NOMO-1 (cell line): ENCODE data around the gene PDE8A.

Source experiments
- DNase-seq, 2 experiments: peaks; one replicate each; lab custom pipeline; 2025; ENCODE audit not compliant: unreplicated experiment in 2 of 2; lab: John Stamatoyannopoulos, UW

PDE8A gene

GRCh38 chr15:85116925-85117646, 135.4 kb downstream of the PDE8A start:
- no peak for DNase-seq

- DNase-seq = no peak
These were observed 136.5 kb downstream of the PDE8A start for GRCh38 chr15:85118173-85118572.

GRCh38 chr15:85118581-85118980, 136.9 kb downstream of the PDE8A start:
- DNase-seq = no peak

- no peak for DNase-seq
These were observed 138.9 kb downstream of the PDE8A start for GRCh38 chr15:85120351-85121113.

GRCh38 chr15:85124173-85124572, 142.5 kb downstream of the PDE8A start:
- no peak for DNase-seq

- no peak for DNase-seq
These were observed 143.5 kb downstream of the PDE8A start for GRCh38 chr15:85125056-85125661.

- no peak for DNase-seq
These were observed 147.0 kb downstream of the PDE8A start for GRCh38 chr15:85128621-85129020.

- no peak for DNase-seq
These were observed 148.2 kb downstream of the PDE8A start for GRCh38 chr15:85129881-85130280.

- no peak for DNase-seq
These were observed 150.3 kb downstream of the PDE8A start for GRCh38 chr15:85131915-85132314.

- no peak for DNase-seq
These were observed 152.1 kb downstream of the PDE8A start for GRCh38 chr15:85133709-85134108.

- no peak for DNase-seq
These were observed 156.0 kb downstream of the PDE8A start for GRCh38 chr15:85137489-85138168.

- DNase-seq = no peak
These were observed 157.7 kb downstream of the PDE8A start for GRCh38 chr15:85139391-85139790.

GRCh38 chr15:85141726-85142125, 160.1 kb downstream of the PDE8A start:
- no peak for DNase-seq

- no peak for DNase-seq
These were observed 160.7 kb downstream of the PDE8A start for GRCh38 chr15:85142312-85142711.

- no peak for DNase-seq
These were observed 167.9 kb downstream of the PDE8A start for GRCh38 chr15:85149465-85150129.

GRCh38 chr15:85150130-85150480, 168.4 kb downstream of the PDE8A start:
- no peak for DNase-seq

- no peak for DNase-seq
These were observed 169.5 kb downstream of the PDE8A start for GRCh38 chr15:85151145-85151544.

- no peak for DNase-seq
These were observed 170.2 kb downstream of the PDE8A start for GRCh38 chr15:85151861-85152260.

GRCh38 chr15:85154061-85154460, 172.4 kb downstream of the PDE8A start:
- peak; percentile 9 to 60 for DNase-seq

GRCh38 chr15:85155360-85155759, 173.7 kb downstream of the PDE8A start:
- DNase-seq = no peak

GRCh38 chr15:85155857-85156256, 174.2 kb downstream of the PDE8A start:
- no peak for DNase-seq
